Measurements from ENCODE around the gene SATL1. TPM values are rescaled to one million over a fixed set of nuclear protein-coding genes. Genes with fewer than 3 reads are reported as not detected.

SATL1 gene
- total RNA-seq, 4 donors from 2014 or later, result not detected

GRCh38 chrX:85136409-85136808 is 107.2 kb downstream of the SATL1 start:
- H3K27me3 ChIP-seq, result no peaks in the 10 kb centered on the region
- H3K9me3 ChIP-seq, result no peaks in the 10 kb centered on the region
- no peaks in the 10 kb centered on the region for H3K36me3 ChIP-seq
- no peak for DNase-seq
- H3K27ac ChIP-seq, result no peak overlapping the region
- H3K4me1 ChIP-seq, result no peaks in the 10 kb centered on the region
- TF ChIP-seq, protein P1, sequence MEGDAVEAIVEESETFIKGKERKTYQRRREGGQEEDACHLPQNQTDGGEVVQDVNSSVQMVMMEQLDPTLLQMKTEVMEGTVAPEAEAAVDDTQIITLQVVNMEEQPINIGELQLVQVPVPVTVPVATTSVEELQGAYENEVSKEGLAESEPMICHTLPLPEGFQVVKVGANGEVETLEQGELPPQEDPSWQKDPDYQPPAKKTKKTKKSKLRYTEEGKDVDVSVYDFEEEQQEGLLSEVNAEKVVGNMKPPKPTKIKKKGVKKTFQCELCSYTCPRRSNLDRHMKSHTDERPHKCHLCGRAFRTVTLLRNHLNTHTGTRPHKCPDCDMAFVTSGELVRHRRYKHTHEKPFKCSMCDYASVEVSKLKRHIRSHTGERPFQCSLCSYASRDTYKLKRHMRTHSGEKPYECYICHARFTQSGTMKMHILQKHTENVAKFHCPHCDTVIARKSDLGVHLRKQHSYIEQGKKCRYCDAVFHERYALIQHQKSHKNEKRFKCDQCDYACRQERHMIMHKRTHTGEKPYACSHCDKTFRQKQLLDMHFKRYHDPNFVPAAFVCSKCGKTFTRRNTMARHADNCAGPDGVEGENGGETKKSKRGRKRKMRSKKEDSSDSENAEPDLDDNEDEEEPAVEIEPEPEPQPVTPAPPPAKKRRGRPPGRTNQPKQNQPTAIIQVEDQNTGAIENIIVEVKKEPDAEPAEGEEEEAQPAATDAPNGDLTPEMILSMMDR (IDR thresholded peaks at IDR 0.05), result no peak
- no peak for TF ChIP-seq POLR2A (IDR thresholded peaks at IDR 0.05)
- no peak overlapping the region for H3K4me3 ChIP-seq
- intact Hi-C loops (cut with DNase I), result no loop called here

GRCh38 chrX:85115252-85115651 is 128.3 kb downstream of the SATL1 start:
- WGBS, 2 donors, result 0 to 22% methylated on average over 1 of the region's 1 CpG
- no peak for DNase-seq
- H3K27me3 ChIP-seq, result no peaks in the 10 kb centered on the region
- no peaks in the 10 kb centered on the region for H3K9me3 ChIP-seq
- intact Hi-C loops (cut with DNase I), result loop anchor here (10.0 kb wide), 1 partner anchor 430 kb away; no protein-coding TSS in a partner anchor
- no peaks in the 10 kb centered on the region for H3K36me3 ChIP-seq
- H3K27ac ChIP-seq, result no peak overlapping the region
- TF ChIP-seq, protein P1 (IDR thresholded peaks at IDR 0.05), result no peak
- TF ChIP-seq POLR2A (IDR thresholded peaks at IDR 0.05), result no peak
- no peak overlapping the region for H3K4me3 ChIP-seq
- H3K4me1 ChIP-seq, result no peaks in the 10 kb centered on the region

DNA sequence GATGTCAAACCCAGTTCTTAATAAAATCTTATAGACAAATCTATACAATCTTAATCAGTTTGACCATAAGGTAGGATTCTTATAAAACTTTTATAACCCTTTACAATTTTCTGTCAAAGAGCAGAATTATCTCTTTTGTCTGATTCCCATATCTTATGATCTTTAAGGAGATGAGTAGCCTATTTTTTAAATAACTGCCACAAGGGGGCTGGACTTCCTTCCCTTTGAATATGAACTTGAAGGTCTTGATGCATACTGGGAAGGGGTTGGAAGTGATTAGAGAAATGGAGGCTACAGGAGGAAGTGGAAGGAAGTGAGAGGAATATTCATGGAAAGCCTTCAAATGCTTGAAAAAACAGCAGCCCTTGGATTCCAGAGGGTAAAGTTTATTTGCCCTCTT is 128.8 kb downstream of the SATL1 start:
- no peak overlapping the region for H3K4me3 ChIP-seq
- no peak for TF ChIP-seq POLR2A (IDR thresholded peaks at IDR 0.05)
- TF ChIP-seq, protein P1 (IDR thresholded peaks at IDR 0.05), result no peak
- no peaks in the 10 kb centered on the region for H3K4me1 ChIP-seq
- intact Hi-C loops (cut with DNase I), result loop anchor here (10.0 kb wide), 1 partner anchor 430 kb away; no protein-coding TSS in a partner anchor
- no peak for DNase-seq
- no peaks in the 10 kb centered on the region for H3K27me3 ChIP-seq
- no peak overlapping the region for H3K27ac ChIP-seq
- no peaks in the 10 kb centered on the region for H3K36me3 ChIP-seq
- no peaks in the 10 kb centered on the region for H3K9me3 ChIP-seq

GRCh38 chrX:85114171-85114570 is 129.4 kb downstream of the SATL1 start:
- no peak overlapping the region for H3K4me3 ChIP-seq
- TF ChIP-seq POLR2A (IDR thresholded peaks at IDR 0.05), result no peak
- TF ChIP-seq, protein P1 (IDR thresholded peaks at IDR 0.05), result no peak
- intact Hi-C loops (cut with DNase I), result loop anchor here (10.0 kb wide), 1 partner anchor 431 kb away; no protein-coding TSS in a partner anchor
- DNase-seq, result no peak
- H3K4me1 ChIP-seq, result no peaks in the 10 kb centered on the region
- no peak overlapping the region for H3K27ac ChIP-seq
- whole genome bisulfite sequencing, 2 donors, result 57 to 82% methylated on average over 3 of the region's 3 CpGs
- no peaks in the 10 kb centered on the region for H3K36me3 ChIP-seq
- no peaks in the 10 kb centered on the region for H3K27me3 ChIP-seq
- no peaks in the 10 kb centered on the region for H3K9me3 ChIP-seq

- H3K9me3 ChIP-seq, result no peaks in the 10 kb centered on the region
- no peak for DNase-seq
- H3K27me3 ChIP-seq, result no peaks in the 10 kb centered on the region
- no peaks in the 10 kb centered on the region for H3K4me1 ChIP-seq
- H3K27ac ChIP-seq, result no peak overlapping the region
- no peak overlapping the region for H3K4me3 ChIP-seq
- no peaks in the 10 kb centered on the region for H3K36me3 ChIP-seq
- TF ChIP-seq, protein P1 (IDR thresholded peaks at IDR 0.05), result no peak
- TF ChIP-seq POLR2A (IDR thresholded peaks at IDR 0.05), result no peak
- 60 to 69% methylated on average over 2 of the region's 2 CpGs for WGBS, 2 donors
- intact Hi-C loops (cut with DNase I), result loop anchor here (10.0 kb wide), 1 partner anchor 431 kb away; no protein-coding TSS in a partner anchor
Measured at GRCh38 chrX:85113746-85114145, 129.8 kb downstream of the SATL1 start.
